Measurements from ENCODE around the gene ZNF654. TPM values are rescaled to one million over a fixed set of nuclear protein-coding genes. Genes with fewer than 3 reads are reported as not detected.

The ZNF654 gene
- total and polyA plus RNA-seq, 10 of the 15 experiments (the other 5 are each of a cell fraction or from before 2014, with no cell fraction given), result 2.7 to 14.2 (median 10.0) TPM

DNA sequence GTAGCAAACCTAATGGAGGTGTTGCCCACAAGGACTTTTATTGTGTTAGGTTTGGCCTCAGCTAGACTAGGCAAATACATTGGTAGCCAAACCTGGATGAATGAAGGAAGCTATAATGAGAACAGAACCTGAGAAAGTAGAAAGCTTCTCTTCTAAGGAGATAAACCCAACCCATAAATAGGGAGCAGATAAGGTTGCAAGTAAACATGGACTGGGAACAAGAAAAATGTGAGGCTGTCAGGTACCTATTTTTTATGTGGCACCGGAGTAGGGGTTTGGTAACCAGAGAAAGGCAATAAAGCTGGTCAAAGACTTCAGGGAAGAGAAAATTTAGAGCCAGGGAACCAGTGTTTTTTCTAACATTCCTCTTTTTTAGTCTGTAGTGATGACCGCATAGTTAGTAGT is 25.0 kb downstream of the ZNF654 start (continued):
- TF ChIP-seq CEBPB (IDR thresholded peaks at IDR 0.05; ENCODE audit: borderline replicate concordance in 1 of 2, low read depth in 2 of 2, low read length in 2 of 2), result no peak
- TF ChIP-seq RCOR1 (conservative IDR thresholded peaks at IDR 0.05; ENCODE audit: low read depth, low read length), result no peak
- TF ChIP-seq SMC3 (IDR thresholded peaks at IDR 0.05; ENCODE audit: borderline replicate concordance, low read length), result no peak

DNA sequence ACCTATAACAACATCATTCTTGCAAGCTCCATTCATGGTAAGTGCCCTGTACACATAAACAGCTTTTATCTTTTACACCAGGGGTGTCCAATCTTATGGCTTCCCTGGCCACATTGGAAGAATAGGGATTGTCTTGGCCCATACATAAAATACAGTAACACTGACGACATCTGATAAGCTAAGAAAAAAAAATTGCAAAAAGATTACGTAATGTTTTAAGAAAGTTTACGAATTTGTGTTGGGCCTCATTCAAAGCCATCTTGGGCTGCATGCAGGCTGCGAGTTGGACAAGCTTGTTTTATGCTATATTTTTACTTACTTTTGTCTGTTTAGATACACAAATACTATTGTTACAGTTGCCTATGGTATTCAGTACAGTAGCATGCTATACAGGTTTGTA is 31.6 kb downstream of the ZNF654 start:
- no peak for DNase-seq (ENCODE audit: low read depth, low spot score)
- no peaks in the 10 kb centered on the region for H3K27me3 ChIP-seq (replicated peaks in 1 of 2; ENCODE audit: control insufficient read depth in 2 of 2, insufficient read depth in 2 of 2, low read length in 1 of 2)
- BruUV-seq (replicated peaks), result no TSS peak
- ATAC-seq, result no peak
- peaks cover 0 to 16% of the 10 kb centered on the region in 2 experiments; a peak in 3 of 4 replicates for H3K36me3 ChIP-seq (ENCODE audit: control insufficient read depth in 2 of 2, insufficient read depth in 2 of 2, low read length in 1 of 2)
- 79% methylated on average over 4 of the region's 4 CpGs for WGBS (ENCODE audit: insufficient coverage, insufficient replicate concordance, low lambda C conversion rate, missing lambda C conversion rate)
- RAD21 ChIA-PET (ENCODE audit: unreplicated experiment), result no interaction called here
- no peak overlapping the region for H3K27ac ChIP-seq (ENCODE audit: control insufficient read depth, insufficient read depth)
- H3K9me3 ChIP-seq (replicated peaks; ENCODE audit: control insufficient read depth, insufficient read depth, low read length), result peaks cover 9% of the 10 kb centered on the region; the same call in 2 of the 3 replicates
- POLR2A ChIA-PET, result interaction anchor here (1.3 kb wide), 1 partner anchor 12 kb away, joined by 4 read pairs; no protein-coding TSS in a partner anchor
- no peaks in the 10 kb centered on the region for H4K20me1 ChIP-seq (ENCODE audit: control insufficient read depth, insufficient read depth)
- SMC1A ChIA-PET (ENCODE audit: uncharacterized antibody, unreplicated experiment), result interaction anchor here (1.0 to 1.8 kb wide), 6 partner anchors 9 to 28 kb away, joined by 3 to 10 read pairs (median 4); no protein-coding TSS in a partner anchor
- in situ Hi-C loops (cut with MboI), result no loop called here
- CTCF ChIA-PET, result interaction anchor here (1.2 to 2.8 kb wide), 4 partner anchors 17 to 857 kb away, joined by 3 to 17 read pairs (median 4); no protein-coding TSS in a partner anchor
- H3K4me2 ChIP-seq (ENCODE audit: control insufficient read depth, insufficient read depth), result no peak overlapping the region
- TF ChIP-seq, protein P1, sequence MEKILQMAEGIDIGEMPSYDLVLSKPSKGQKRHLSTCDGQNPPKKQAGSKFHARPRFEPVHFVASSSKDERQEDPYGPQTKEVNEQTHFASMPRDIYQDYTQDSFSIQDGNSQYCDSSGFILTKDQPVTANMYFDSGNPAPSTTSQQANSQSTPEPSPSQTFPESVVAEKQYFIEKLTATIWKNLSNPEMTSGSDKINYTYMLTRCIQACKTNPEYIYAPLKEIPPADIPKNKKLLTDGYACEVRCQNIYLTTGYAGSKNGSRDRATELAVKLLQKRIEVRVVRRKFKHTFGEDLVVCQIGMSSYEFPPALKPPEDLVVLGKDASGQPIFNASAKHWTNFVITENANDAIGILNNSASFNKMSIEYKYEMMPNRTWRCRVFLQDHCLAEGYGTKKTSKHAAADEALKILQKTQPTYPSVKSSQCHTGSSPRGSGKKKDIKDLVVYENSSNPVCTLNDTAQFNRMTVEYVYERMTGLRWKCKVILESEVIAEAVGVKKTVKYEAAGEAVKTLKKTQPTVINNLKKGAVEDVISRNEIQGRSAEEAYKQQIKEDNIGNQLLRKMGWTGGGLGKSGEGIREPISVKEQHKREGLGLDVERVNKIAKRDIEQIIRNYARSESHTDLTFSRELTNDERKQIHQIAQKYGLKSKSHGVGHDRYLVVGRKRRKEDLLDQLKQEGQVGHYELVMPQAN (conservative IDR thresholded peaks at IDR 0.05), result no peak
- TF ChIP-seq SPI1 (IDR thresholded peaks at IDR 0.05; ENCODE audit: borderline replicate concordance, insufficient read depth, low read depth, low read length) (no peak), BCL11A (IDR thresholded peaks at IDR 0.05; ENCODE audit: low read depth, low read length) (no peak), SUPT20H (IDR thresholded peaks at IDR 0.05; ENCODE audit: borderline replicate concordance, control insufficient read depth, low read depth, low read length) (no peak), MTA3 (IDR thresholded peaks at IDR 0.05; ENCODE audit: borderline replicate concordance, low read length) (no peak), JUND (IDR thresholded peaks at IDR 0.05; ENCODE audit: low read depth, low read length) (no peak), SMAD5 (IDR thresholded peaks at IDR 0.05; ENCODE audit: low read depth) (no peak), KAT2A (conservative IDR thresholded peaks at IDR 0.05; ENCODE audit: control insufficient read depth, low read depth, low read length) (no peak), MYC (IDR thresholded peaks at IDR 0.05; ENCODE audit: insufficient read depth, insufficient read length, insufficient replicate concordance, low read length, severe bottlenecking) (no peak), NBN (IDR thresholded peaks at IDR 0.05) (no peak), STAT3 (IDR thresholded peaks at IDR 0.05; ENCODE audit: low read depth, low read length) (no peak)
- TF ChIP-seq, protein P2, sequence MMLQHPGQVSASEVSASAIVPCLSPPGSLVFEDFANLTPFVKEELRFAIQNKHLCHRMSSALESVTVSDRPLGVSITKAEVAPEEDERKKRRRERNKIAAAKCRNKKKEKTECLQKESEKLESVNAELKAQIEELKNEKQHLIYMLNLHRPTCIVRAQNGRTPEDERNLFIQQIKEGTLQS (IDR thresholded peaks at IDR 0.05; ENCODE audit: borderline replicate concordance, extremely low read depth, low read depth, low read length), result no peak
- TF ChIP-seq, protein P3, sequence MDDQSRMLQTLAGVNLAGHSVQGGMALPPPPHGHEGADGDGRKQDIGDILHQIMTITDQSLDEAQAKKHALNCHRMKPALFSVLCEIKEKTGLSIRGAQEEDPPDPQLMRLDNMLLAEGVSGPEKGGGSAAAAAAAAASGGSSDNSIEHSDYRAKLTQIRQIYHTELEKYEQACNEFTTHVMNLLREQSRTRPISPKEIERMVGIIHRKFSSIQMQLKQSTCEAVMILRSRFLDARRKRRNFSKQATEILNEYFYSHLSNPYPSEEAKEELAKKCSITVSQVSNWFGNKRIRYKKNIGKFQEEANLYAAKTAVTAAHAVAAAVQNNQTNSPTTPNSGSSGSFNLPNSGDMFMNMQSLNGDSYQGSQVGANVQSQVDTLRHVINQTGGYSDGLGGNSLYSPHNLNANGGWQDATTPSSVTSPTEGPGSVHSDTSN (IDR thresholded peaks at IDR 0.05; ENCODE audit: insufficient replicate concordance, low read depth, low read length), result no peak
- H3K4me1 ChIP-seq (ENCODE audit: control insufficient read depth, insufficient read depth, low read length), result no peaks in the 10 kb centered on the region
- H3K4me3 ChIP-seq, result no peak overlapping the region
- no peaks in the 10 kb centered on the region; the same call in none of the 2 replicates for H3K79me2 ChIP-seq (ENCODE audit: control insufficient read depth, insufficient read depth, low read length)
- FAIRE-seq, result no peak
- H3K9ac ChIP-seq (ENCODE audit: control insufficient read depth, insufficient read depth, low read length), result no peak overlapping the region
- intact Hi-C loops (cut with micrococcal nuclease; ENCODE audit: unreplicated experiment), result no loop called here
- no peak overlapping the region for H2AFZ ChIP-seq (ENCODE audit: control insufficient read depth, low read depth, low read length)
